ENCODE measurements around the gene ARHGAP9.

The ARHGAP9 gene

DNA sequence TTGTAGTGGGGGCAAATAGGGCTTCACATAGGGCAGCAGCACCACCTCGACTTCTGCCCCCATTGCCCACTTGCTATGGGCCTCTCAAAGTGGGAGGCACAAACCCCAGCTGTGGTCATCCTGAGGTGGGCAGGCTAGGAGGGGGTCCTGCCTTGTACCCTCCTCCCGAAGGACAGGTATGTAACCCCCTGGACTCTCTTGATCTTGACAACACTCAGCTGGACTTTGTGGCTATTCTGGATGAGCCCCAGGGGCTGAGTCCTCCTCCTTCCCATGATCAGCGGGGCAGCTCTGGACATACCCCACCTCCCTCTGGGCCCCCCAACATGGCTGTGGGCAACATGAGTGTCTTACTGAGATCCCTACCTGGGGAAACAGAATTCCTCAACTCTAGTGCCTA, 8.0 kb downstream of the ARHGAP9 start:
- DNase-seq: no peak

DNA sequence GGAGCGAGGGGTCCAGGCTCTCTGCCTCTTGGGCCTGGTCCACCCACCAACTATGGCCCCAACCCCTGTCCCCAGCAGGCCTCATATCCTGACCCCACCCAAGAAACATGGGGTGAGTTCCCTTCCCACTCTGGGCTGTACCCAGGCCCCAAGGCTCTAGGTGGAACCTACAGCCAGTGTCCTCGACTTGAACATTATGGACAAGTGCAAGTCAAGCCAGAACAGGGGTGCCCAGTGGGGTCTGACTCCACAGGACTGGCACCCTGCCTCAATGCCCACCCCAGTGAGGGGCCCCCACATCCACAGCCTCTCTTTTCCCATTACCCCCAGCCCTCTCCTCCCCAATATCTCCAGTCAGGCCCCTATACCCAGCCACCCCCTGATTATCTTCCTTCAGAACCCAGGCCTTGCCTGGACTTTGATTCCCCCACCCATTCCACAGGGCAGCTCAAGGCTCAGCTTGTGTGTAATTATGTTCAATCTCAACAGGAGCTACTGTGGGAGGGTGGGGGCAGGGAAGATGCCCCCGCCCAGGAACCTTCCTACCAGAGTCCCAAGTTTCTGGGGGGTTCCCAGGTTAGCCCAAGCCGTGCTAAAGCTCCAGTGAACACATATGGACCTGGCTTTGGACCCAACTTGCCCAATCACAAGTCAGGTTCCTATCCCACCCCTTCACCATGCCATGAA, 8.6 kb downstream of the ARHGAP9 start:
- DNase-seq: no peak

DNA sequence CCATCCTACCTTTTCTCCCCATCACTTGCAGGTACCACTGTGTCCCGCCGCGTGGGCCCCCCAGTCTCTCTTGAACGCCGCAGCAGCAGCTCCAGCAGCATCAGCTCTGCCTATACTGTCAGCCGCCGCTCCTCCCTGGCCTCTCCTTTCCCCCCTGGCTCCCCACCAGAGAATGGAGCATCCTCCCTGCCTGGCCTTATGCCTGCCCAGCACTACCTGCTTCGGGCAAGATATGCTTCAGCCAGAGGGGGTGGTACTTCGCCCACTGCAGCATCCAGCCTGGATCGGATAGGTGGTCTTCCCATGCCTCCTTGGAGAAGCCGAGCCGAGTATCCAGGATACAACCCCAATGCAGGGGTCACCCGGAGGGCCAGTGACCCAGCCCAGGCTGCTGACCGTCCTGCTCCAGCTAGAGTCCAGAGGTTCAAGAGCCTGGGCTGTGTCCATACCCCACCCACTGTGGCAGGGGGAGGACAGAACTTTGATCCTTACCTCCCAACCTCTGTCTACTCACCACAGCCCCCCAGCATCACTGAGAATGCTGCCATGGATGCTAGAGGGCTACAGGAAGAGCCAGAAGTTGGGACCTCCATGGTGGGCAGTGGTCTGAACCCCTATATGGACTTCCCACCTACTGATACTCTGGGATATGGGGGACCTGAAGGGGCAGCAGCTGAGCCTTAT, 9.2 kb downstream of the ARHGAP9 start:
- no peak for DNase-seq

DNA sequence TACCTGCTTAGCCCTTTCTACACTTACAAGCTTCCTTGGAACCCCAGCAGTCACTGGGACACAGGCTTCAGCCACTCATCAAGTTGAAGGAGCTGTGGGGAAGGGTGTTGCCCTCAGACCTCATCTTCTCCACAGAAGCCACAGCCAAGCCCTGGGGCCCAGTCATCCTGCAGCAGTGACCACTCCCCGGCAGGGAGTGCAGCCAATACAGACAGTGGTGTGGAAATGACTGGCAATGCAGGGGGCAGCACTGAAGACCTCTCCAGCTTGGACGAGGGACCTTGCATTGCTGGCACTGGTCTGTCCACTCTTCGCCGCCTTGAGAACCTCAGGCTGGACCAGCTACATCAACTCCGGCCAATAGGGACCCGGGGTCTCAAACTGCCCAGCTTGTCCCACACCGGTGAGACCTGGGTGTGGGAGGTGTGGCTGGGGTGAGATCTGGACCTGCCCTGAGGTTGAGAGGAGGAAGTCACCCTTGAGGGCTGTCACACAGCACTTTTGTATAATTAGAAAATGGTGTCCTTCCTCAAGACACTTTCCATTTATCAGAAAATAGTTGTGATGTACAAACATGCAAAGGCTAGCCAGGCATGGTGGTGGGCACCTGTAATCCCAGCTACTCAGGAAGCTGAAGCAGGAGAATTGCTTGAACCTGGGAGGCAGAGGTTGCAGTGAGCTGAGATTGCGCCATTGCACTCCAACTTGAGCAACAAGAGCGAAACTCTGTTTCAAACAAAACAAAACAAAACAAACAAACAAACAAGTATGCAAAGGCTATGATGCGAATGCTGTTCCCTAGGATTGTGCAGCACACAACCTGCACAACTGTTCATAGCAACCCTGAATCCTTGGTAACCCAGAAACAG, 10.1 kb downstream of the ARHGAP9 start:
- no peak for DNase-seq

DNA sequence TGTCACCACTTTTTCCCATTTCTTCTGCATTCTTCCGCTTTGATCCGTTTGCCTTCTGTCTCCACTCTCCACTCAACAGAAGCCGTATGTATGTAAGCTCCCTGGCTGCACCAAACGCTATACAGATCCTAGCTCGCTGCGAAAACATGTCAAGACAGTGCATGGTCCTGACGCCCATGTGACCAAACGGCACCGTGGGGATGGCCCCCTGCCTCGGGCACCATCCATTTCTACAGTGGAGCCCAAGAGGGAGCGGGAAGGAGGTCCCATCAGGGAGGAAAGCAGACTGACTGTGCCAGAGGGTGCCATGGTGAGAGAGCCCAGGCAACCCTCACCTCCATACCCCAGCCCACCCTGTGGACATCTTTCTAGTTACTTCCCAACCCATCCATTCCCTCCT, 11.8 kb downstream of the ARHGAP9 start:
- DNase-seq: no peak

- DNase-seq: no peak
Observed at GRCh38 chr12:57467212-57467874, 12.3 kb downstream of the ARHGAP9 start.

DNA sequence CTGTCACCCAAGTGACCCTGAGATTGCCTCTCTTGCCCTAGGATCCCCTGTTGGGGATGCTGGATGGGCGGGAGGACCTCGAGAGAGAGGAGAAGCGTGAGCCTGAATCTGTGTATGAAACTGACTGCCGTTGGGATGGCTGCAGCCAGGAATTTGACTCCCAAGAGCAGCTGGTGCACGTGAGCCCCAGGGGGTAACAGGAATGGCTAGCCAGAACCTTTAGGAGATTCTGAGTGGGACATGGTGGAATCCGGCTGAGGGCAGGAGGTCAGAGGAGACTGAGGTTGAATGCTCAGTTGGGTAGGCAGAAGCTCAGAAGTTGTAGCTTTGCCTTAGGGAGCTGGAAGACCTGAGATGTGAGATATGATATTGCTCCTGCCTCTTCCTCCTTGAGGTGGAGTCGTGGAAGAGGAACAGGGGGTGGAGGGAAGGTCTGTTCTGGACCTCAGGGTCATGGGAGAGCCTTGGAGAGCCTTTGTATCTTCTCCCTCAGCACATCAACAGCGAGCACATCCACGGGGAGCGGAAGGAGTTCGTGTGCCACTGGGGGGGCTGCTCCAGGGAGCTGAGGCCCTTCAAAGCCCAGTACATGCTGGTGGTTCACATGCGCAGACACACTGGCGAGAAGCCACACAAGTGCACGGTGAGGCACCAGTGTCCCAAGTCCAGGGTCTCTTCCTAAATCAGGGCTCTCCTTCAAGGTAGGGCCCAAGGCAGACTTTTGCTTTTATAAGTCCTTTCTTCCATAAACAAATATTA, 13.7 kb downstream of the ARHGAP9 start:
- no peak for DNase-seq

GRCh38 chr12:57465030-57465746, 14.5 kb downstream of the ARHGAP9 start:
- DNase-seq: no peak

DNA sequence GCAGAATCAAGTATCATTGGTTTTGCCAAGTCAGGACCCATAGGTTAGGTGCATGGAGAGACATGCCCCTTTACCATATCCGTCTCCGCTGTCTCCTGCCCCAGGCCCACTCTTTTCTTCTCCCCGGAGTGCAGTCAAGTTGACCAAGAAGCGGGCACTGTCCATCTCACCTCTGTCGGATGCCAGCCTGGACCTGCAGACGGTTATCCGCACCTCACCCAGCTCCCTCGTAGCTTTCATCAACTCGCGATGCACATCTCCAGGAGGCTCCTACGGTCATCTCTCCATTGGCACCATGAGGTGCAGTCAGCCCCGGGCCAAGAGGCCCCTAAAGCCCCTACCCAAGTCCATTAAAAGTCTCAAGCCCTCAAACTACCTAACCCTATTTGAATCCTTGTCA, 15.1 kb downstream of the ARHGAP9 start:
- DNase-seq: no peak

DNA sequence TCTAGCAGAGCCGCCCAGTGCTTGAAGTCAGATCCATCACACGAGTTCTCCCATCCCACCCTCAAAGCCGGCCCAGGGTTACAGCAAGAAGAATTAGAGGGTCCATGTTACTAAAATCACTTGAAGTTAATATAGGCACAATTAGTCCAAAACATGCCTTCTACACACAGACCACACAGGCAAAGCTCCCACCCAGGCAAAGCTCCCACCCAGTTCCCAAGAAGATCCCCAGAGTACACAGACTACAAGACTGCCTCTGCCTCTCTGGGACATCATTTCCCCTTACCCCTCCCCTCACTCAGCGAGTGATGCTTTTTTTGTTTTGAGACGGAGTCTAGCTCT, 16.8 kb downstream of the ARHGAP9 start:
- no peak for DNase-seq

DNA sequence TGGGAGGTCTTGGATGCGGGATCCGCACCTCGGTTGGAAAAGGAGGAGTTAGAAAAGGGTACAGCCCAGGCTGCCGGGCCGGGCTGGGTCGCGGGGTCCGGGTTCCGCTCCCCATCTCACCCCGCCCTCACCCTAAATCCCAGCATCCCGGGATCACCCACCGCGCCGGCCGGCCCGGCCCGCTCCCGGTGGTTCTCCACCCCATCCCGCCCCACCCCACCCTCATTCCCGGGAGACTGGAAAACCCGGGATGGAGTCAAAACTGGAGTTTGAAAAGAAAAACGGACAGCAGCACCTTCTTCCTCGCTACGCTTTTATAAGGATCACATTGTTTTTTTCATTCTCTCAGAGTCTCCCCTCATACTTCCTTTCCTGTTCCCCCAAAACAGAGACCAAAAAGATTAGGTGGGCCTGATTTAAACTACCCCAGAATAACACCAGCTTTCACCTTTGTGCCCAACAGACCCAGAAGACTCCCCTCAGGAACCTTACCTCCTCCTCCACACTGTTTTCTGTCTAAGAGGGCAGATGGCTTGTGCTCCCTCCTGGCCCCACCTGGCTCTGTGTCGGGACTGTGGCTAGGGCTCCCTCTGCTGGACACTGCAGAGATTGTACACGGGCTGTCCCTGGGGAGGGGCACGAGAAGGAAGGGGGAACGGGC, 17.3 kb downstream of the ARHGAP9 start:
- DNase-seq: peak; percentile 66

- DNase-seq: no peak
Observed at GRCh38 chr12:57461917-57462250, 17.8 kb downstream of the ARHGAP9 start.

DNA sequence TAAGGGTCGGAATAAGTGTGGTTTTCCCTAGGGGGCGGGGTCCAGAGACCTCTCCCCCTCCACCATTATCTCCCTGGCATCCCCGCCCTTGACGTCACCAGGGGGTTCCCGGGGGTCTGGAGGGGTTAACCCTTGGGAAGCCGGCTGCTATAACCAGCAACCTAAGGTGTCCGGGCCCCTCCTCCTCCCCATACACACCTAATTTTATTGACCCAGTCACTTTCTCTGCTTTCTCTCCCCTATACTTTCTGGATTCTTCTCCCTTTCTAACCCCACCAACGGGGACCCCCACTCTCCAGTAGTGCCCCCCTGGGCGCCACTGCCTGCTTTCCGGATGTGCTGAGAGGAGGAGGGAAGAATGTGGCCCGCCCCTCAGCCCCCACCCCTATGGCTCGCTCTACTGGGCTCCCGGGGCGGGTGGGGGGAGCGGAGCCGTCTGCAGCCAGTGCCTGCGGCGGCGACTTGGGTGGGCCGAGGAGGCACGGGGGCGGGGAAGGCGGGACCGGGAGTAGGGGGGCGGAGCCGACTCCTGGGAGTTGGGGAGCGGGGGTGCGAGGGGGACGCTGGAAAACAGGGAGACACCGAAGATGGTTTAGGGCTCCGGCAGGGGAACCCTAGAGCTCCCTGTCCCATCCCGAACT, 18.3 kb downstream of the ARHGAP9 start:
- DNase-seq: no peak

- no peak for DNase-seq
Observed at GRCh38 chr12:57460841-57461275, 18.8 kb downstream of the ARHGAP9 start.

DNA sequence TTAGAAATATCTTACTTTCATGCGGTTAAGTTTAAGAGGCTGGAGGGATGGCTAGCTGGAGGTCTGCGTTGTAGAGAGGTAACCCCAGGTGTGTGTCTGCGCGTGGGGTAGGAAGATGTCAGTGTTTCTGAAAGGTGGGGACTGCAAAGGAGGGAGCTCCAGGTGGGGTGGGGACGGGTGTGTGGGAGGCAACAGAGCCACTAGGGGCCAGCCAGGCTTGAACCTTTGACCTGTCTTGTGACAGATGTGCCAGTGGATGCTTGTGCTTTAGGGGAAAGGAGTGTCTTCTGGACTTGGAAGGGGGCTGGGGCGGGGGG, 19.2 kb downstream of the ARHGAP9 start:
- DNase-seq: no peak

- DNase-seq: no peak
Observed at GRCh38 chr12:57459750-57460467, 19.8 kb downstream of the ARHGAP9 start, which contains the start of gene GLI1. TSS of gene GLI1 (plus strand) at chr12:57459785. CDS start at chr12:57463692, 3,907 bp downstream.

DNA sequence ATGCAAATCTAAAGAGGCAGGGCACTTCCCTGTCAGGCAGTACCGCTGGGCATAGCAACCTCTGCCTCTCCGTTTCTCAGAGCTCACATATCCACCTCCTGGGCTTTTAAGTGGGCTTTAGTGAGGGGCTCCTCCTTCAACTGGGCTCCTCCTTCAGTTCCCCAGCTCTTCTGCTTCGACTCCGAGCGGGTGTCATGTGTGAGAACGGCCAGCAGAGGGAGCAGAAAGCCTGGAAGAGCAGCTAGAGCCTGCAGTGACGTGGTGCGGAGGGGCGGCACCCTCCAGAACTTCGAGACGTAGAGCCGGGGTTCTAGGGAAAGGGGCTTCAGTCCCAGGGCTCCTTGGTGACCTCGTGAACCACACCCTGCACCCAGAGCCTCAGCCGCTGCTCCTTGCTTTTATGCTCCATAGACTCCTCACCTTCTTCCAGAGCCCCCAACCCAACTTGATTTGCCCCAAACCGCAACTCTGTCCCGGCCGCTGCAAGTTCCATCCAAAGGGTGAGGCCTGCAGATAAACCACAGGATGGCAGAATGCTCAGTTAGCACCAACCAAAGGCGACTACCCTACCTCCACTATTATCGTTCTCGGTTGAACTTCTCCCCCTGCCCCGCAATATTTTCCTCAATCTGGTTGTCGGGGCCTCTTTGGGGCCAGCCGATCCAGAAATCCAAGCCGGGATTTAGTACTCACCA, 20.5 kb downstream of the ARHGAP9 start:
- peak; percentile 80 for DNase-seq

DNA sequence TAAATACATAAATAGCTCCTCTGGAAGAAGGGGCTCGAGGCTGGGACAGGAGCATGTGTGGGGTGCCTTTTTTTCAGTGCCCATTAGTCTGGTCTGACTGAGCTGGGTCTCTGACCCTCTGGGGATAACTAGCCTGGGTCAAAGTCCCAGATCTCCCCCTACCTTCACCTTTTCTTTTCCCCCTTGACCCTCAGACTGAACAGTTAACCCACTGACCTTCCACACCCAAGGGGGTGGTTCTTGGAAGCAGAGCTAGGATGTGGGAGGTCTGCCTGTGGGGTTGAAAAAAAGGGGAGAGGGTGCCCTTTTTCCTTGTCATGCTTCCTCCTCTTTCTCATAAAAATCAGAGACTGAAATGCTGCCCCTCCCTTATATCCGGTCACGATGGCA, 21.0 kb downstream of the ARHGAP9 start:
- DNase-seq: no peak

DNA sequence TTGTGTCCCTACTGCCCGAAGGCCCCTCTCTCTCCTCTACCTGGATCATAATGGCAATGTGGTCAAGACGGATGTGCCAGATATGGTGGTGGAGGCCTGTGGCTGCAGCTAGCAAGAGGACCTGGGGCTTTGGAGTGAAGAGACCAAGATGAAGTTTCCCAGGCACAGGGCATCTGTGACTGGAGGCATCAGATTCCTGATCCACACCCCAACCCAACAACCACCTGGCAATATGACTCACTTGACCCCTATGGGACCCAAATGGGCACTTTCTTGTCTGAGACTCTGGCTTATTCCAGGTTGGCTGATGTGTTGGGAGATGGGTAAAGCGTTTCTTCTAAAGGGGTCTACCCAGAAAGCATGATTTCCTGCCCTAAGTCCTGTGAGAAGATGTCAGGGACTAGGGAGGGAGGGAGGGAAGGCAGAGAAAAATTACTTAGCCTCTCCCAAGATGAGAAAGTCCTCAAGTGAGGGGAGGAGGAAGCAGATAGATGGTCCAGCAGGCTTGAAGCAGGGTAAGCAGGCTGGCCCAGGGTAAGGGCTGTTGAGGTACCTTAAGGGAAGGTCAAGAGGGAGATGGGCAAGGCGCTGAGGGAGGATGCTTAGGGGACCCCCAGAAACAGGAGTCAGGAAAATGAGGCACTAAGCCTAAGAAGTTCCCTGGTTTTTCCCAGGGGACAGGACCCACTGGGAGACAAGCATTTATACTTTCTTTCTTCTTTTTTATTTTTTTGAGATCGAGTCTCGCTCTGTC, 22.8 kb downstream of the ARHGAP9 start:
- DNase-seq: no peak

Data from NCI-H187 treated with DMSO at 0.1 percent for 48 hours (cell line).